Anterior cingulate cortex (tissue), 58 donors: ENCODE data around the gene CCPG1.
A peak's percentile ranks its signal among the peaks of the same experiment; 100 is the strongest.

Experiments used
- DNase-seq, 58 donors: peaks; one replicate each; lab custom pipeline; 2025; lab: John Stamatoyannopoulos, UW

Gene CCPG1

DNA sequence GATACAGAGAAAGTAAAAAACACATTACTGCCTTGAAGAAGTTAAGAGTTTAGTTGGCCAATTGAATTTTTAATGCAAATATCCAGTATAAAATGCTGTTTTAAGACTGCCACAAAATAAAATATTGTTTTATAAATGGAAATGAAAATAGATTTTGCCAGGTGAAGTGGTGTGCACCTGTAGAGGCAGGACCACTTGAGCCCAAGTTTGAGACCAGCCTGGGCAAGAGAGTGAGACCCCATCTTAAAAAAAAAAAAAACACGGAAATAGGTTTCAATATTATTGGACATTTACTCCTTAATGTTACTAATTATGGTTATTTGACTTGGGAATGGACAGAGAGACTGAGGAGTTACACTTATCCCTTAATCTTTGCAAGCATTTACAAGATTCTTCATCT is 87.2 kb downstream of the CCPG1 start:
- DNase-seq: no peak

DNA sequence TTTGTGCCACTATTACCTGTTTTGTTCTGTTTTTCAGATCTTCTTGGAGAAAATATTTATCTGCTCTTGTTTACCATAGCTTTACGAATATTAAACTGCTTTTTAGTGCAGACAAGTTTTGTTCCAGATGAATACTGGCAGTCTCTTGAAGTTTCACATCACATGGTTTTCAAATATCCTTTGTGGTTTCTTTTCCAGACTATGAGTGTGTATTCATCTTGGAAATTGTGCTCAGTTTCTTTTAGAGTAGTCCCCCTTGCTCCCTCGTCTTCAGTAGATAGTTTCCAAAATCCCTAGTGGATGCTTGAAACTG is 88.0 kb downstream of the CCPG1 start:
- peak in 1 of 58 donors; percentile 4 for DNase-seq

DNA sequence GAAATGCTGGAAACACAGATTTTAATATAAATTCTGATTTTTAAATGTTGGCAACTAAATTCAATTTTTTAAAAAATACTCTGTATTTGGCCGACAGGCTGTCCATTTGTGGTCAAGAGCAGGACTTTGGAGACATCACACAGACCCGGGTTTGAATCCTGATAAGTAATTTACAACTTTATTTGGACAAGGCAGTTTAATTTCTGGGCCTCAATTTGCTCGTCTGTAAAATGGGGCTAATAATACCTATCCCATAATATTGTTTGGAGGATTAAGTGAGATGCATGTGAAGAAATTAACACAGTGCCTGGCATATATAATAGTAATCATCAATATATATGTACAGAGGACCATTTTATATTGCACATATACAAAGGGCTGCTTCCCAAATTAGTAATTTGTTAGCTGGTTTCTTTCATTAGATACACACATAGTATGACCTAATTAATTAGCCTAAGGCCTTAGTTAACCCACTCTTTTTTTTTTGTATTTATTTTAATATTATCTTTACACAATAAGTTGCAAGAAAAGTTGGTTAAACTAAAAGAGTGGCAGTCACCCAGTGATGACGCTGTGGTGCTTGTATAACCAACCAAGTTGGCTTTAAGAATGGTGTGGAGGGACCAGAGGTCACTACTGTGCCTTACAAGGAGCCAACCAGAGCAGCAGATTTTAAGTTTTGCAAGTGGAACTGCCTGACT is 88.5 kb downstream of the CCPG1 start:
- no peak for DNase-seq

DNA sequence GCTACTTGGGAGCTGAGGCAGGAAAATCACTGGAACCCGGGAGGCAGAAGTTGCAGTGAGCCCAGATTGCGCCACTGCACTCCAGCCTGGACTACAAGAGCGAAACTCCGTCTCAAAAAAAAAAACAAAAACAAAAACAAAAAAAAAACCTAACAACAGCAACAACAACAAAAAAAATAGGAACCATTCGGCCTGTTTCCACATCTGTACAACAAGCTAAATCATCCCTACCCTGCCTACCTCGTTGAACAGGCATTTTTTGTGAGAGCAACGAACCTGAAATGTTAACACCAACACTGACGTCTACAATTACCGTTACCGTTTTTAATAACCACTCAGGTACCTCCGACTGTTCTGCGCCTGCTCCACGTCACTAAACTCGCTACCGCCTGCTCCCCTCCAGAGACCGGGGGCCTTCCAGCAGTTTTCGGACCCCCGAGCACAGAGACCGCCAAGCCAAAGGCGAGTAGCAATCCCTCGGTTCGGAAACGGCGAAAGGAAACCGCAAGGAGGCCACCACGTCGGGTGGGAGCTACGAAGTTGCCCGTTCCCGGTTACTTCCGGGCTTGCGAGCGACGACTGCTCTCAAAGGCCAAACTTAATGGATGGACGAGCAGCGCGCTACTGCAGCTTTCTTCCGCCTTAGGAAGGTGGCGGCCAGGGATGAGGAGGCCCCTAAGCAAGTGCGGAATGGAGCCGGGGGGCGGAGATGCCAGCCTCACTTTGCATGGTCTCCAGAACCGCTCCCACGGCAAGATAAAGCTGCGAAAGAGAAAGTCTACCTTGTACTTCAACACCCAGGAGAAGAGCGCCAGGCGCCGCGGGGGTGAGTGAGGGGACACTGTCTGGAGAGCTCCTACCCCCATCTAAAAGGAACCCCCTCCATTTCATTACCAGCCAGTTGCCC is 89.3 kb downstream of the CCPG1 start, which contains the start of the genes PIGB and PIGBOS1:
PIGB (plus strand) TSS at position 635 of the 907 bp plus-strand sequence; CDS start at position 664, 29 bp downstream.
PIGBOS1 (minus strand) TSS at position 536 of the 907 bp plus-strand sequence. CDS start 1,331 bp downstream, outside the sequence.
- DNase-seq: peak in 57 of 58 donors; percentile 36 to 87 (median 73)
